NK-92 treated with Interleukin-12 subunit alpha and Interleukin-12 subunit beta, amount 100 ng/mL, for 24 hours (cell line): ENCODE data around the gene RFX4.

Source experiments
- DNase-seq: peaks from one replicate; lab custom pipeline; 2025; lab: John Stamatoyannopoulos, UW

RFX4 gene

DNA sequence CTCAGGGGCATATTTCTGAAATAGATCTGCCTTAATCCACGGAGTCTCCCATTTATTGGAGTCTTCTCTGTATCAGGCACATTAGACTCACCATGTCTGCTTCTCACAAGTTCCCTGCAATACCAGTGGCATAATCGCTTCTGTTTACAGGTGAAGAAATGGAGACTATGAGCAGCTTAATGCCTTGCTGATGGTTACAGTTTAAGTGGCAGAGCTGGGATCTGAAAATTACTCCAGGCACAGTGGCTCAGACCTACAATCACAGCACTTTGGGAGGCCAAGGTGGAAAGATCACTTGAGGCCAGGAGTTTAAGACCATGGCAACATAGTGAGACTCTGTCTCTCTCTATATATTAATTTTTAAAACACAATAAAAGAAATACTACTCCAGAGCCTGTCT lies 184.4 kb downstream of the RFX4 start:
- no peak for DNase-seq

DNA sequence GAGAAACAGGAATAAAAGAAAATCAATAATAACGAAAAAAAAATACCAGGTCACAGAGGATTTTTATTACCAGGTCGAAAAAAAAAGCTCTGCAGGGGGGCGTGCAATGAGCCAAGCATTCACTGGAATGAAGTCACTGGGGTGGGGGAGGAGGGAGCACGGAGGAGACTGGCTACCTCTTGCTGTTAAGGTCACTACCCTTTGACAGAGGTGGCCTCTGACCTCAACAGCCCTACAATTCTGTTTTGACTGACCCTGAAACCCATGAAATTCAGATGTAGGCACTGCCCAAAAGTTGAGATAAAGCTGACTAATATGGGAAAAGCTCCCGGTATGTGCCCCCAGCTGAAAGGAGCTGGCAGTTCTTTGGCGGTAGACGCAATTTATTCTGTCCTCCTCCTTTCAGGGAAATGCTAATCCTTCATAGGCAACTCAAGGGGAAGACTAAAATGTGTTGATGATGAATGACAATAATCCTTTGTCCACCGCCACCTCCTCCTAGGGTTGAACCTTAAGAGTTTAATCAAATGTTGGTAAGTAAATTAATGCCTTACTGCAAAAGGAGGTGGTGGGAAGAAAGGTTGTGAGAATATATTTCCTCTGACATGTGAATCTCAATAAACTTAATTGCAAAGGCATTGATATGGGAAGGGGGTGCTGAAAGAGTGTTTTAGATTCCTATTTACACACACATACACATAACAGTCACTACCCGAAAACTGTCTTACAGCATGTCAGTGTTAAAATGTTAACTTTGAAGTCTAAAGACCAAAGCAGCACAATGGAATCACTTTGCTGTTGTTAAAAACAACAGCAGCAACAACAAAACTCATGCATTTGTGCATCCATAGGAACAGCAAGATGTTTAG lies 185.4 kb downstream of the RFX4 start:
- DNase-seq: no peak

DNA sequence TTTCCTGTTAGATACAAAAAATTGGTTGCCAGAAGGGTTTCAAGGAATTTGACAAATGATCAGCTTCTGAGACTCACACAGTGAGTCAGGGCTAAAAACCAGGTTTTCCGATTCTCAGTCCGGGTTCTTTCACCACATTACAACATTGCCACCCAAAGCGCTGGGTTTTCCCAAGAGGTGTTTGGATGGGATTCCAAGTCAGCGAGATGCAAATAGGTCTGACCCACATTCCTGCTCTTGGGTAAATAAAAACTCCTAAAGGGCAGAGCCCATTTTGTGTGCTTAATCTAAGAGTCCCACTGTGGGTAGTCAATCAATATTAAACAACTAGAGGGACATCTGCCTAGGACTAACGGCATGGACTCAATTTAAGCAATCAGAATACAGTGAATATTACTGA lies 186.3 kb downstream of the RFX4 start:
- DNase-seq: no peak

DNA sequence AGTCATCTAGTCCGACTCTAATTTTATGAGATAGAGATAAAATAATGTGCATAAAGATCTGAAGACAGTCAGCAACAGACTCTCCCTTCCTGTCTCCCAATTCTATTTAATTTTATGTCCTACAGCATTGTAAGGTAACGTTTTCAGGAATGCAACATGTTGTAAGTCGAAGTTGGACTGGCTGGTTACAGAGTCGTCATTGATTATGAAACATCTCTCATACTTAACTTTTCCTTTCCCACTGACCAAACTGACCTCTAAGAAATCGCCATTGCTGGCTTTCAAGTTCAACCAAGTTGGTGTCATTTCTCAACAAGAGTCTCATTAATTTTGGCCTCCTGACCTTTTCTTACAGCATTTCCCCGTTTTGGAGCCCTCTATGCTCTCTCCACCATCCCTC lies 186.7 kb downstream of the RFX4 start:
- no peak for DNase-seq

DNA sequence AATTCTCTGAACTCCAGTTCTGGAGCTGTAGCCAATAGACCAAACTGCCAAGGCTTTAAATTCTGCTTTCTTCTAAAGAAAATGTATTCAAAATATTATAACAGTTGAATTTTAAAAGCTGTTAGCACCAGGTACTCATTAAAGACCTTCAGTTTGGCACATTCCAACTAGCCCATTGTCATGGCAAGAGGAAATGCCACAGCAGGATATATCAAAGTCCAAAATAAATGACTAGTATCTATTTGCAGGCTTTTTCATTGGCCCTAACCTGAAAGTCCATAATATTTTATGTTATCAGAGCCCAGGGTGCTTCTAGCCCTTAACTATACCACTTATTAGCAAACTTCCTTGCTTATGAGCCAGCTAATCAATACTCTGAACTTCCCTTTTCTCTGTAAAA lies 188.6 kb downstream of the RFX4 start:
- no peak for DNase-seq

DNA sequence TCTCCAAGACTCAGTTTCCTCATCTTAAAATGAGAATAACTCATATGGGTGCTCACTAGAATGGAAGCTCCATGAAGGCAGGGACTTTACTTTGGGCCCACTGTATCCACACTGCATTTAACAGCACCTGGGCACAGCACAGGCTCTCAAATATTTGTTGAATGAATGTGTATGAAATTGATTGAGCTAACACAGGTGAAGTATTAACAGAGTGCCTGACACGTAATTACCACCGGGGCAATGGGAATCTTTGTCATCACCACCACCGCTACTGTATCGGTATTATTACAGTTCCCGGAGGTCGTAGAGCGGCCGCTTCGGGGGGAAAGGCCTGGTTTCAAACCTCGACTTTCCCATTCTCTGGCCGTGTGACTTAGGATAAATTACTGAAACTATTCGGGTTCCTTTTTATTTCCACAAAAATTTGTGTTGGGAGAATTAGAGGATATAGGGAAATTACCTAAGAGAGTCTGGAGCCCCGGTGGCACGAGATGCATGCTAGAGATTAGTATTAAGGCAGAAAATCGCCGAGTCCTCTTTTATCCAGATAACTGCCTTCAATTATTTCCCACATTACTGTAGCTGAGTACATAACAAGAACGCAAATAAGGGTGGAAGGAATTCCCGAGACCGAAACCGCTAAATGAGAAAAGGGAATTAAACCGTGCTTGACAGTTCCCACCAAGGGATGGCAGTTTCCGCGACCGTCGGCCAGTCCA lies 190.6 kb downstream of the RFX4 start:
- no peak for DNase-seq

DNA sequence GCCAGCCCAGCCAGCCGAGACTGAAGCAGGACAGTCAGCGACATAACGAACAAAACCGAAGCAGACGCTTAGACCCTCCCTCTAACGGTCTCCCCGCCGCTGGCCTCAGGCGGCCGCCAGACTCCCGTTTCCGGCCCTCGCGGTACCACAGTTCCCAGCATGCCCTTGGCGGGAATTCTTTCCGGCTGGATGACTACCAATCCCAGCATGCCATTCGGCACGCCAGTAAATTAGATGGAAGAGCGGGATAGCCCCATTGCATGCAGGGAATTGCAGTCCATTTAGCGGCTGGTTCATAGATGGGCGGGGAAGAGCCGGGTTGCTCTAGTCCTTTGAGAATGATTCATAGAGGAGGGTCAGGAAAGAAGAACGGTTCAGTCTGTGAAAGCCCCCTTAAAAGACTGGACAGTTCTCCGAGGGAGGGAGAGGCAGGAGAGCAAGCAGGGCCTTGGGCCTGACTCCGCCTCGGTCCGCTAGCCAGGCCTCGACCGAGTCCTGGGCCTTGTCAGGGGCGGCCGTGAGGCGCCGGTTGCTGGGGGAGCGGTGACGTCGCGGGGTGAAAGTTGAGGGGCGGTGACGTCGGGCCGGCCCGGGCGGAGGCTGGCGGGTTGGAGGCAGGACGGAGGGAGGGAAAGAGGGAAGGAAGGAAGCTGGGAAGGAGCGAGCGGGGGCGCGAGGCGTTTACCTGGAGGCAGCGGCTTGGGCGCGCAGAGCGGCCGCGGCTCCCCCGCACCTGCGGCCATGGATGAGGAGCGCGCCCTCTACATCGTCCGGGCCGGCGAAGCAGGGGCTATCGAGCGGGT lies 191.4 kb downstream of the RFX4 start, which contains the start of gene RIC8B:
Gene RIC8B, plus strand, starts transcription at position 678 of the 803 bp plus-strand sequence. Its CDS starts 64 bp downstream, at position 742.
- DNase-seq: no peak

DNA sequence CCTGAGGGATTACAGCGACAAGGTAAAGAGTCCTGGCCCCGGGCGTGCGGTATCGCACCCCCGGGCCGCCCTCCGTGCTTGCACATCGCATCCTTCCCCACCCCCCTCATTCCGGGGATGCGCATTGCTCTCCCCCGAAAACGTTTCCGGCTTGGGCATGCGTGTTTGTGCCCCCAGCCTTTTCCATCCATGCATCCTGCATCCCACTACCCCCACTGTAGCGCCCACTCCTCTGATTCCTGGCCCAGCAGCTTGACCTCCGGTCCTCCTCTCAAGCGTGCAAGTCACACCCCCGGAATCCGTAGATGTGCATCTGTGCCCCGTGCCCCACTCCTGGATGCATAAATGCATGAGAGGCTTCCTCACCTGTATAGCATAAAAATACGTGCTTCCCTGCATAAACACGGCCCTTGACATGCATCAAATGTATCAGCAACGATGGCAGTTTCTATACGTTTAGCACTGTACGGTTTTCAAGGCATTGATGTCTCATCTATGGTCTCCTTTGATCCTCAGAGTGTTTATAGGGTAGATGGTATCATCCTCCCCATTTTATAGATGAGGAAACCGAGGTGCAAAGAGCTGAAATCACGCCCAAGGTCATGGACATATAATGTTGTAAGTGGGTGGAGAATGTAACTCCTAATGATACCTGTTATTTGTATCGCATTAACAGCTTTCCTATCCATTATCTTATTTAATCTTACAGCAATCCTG lies 192.2 kb downstream of the RFX4 start:
- DNase-seq: no peak

DNA sequence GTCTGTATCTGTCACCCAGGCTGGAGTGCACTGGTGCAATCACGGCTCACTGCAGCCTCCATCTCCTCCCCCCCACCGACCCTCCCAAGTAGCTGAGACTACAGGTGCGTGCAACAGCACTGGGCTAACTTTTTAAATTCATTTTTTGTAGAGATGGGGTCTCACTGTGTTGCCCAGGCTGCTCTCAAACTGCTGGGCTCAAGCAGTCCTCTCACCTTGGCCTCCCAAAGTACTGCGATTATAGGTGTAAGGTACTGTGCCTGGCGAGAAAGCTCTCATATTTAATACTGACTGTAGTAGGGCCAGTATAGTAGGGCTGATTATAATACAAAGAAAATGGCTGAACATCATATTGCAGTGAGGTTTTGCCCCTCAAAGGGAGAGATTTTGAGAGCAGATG lies 194.1 kb downstream of the RFX4 start:
- DNase-seq: no peak

DNA sequence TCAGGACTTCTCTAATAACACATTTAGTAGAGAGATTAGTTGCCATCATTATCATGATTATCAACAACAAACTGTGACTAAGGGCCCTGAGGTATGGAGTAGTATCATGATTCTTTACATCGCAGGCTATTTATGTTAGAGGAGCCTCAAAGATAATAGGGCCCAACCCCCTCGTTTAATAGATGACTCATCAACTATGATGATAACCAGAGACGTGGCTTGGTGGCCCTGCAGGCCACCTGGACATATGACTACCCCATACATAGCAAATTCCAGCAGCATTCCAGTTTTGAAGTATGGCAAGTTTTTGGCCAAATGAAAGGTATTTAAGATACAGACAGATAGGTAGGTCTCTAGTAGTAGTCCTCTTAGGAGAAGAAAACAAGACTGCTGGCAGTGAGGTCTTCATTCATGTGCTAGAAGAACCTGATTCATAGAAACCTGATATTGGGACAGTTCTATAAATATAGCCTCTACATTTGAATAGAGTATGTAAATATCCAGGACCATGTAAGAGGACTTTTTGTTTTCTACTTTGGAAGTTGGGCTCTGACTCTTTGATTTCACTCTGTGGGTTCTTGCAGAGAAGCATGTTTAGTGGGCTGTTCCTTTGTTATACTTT lies 197.3 kb downstream of the RFX4 start:
- no peak for DNase-seq

DNA sequence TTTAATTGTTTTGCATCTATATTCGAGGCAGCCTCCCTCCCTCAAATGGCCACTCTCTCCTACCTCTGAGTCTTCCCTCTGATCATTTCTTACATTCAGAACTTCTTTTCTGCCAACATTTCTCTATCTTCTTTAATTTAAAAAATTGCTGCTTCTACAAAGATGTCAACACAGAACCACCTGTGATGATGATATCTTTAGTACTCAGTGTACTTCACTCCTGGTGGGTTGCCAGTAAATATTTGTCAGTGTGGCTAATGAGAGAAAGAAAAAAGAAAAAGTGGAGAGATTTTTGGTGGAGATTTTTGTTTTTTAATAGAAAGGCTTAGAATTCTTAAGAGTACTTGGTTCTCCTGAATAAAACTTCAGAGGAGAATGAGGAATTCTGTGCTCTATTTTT lies 199.8 kb downstream of the RFX4 start:
- DNase-seq: no peak

DNA sequence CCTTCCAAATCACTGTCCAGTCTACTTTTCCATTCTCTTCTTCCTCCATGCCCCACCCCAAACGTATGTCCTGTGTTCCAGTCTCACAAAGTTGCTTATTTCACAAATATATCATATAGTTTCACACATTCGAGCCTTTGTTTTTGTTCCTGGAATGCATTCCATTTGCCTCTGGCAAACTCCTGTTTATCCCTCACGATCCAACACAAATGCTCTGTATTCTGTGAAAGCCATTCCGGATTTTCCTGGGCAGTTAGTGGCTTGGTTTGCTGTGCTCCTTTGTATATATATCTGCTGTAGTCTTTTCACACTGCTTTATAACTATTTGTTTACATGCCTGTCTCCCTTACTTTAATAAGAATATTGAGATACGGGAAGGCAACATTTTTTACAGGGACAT lies 200.7 kb downstream of the RFX4 start:
- no peak for DNase-seq

DNA sequence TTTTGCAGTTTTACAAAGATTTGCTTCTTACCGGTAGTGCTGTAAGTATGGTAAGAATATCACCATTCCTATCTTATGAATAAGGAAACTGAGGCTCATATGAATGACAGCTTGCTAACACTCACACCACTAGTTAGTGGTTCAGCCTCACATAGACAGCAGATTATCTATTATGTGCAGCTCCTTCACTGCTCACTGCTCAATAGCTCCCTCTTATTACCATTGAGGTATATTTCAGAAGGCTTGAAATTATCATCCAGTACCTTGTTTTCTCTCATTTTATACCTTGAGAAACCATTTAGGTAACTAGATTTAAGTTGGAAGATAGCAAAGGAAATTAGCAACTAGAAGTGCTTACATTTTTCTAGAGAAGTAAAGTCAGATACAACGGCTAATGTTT lies 207.2 kb downstream of the RFX4 start:
- DNase-seq: no peak

DNA sequence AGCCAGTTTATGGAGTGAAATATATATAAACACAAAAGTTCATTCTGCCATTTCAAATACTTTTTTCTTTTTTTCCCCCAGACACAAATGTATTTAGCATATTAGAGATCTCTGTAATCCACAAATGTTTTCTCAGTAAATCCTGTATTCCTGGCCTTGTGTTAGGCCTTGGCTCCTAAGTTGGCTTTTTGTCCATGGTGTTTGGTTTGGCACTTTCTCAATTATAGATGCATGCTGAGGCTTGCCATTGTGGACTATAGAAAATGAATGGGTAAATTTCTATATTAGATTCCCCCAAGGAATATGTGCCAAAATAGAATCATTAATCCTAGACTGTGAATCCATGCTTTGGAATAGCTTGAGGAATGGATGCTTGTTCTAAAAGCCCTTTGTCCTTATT lies 208.7 kb downstream of the RFX4 start:
- DNase-seq: no peak

DNA sequence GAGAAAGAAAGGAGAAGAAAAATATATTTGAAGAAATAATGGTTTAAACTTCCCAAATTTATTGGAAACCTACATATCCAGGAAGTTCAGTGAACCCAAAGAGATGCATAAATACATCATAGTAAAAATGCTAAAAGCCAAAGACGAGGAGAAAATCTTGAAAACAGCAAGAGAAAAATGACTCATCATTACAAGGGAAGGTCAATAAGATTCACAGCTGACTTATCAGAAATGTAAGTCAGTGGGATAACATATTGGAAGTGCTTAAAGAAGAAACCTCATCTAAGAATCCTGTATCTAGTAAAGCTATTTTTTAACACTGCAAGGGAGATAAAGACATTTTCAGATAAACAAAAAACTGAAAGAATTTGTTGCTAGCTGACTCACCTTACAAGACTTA lies 211.6 kb downstream of the RFX4 start:
- no peak for DNase-seq

DNA sequence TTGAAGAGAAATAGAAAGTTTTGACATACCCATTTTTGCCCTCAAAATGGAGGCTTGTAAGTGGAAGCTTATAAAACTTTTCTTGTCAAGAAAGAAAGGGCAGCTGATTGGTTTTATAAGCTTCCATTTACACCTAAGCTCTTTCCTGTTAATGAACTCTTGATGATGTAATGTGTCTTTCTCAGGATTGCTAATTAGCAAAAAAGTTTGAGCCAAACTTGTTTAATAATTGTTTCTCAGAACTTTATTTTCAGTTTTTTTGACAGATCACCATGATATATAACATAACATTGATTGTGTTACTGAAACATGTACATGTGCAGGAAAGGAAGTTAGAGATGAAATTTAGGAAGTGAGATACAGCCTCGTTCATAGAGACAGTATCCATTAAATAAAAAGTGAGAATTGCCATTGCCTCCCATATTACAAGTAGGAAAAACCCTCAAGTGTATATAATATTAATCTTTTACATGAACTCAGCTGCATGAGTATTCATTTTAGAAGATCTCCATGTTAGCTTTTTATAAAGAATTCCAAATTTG lies 218.4 kb downstream of the RFX4 start:
- DNase-seq: no peak

DNA sequence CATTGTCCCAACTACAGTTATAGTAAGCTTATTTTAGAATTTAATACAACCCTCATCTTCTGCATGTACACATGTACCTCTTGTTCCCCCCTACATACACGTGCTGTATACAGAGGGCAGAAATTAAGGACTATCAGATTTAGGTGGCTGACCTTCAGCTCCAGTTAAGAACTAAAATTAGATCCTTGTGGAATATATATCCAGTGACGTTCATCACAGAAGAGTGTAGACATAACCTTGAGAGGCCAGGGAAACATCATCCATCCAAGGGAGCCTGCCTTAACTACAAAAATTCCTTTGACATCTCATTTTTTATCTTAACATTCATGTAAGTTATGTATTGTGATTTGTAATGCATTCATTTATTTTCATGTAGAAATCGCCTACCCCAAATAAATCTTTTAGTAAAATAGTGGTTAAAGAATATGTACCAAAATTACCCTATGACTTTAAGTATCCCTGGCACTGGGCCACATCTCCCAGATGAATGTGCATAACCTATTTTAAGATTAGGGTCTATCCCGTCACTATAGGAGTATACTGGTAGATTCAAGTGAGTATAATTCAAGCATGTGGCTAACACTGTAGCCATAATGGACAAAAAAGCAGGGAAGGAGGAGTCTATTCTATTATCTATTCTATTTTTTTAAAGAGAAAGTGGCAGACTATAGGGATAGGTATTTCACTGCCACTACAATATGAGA lies 219.2 kb downstream of the RFX4 start:
- DNase-seq: no peak

DNA sequence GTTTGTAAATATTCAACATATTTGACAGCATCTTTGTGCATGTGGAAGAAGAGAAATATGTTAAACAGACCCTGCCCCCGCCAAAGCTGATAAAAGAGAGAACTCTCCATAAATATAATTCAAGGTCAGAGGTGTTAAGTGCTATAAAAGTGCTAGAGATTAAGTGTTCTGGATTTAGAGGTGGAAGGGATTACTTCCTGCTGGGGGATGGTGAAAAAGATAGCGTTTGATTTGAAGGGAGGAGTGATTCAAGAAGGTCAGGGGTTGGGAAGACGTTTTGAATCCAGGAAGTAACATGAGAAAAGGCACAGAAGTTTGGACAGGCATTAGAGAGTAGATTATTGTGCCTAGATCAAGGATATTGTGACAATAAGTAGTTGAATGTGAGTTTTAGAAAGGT lies 221.9 kb downstream of the RFX4 start:
- DNase-seq: no peak
